ENCODE measurements around the gene WASF3.

- TF ChIP-seq CTCF (conservative IDR thresholded peaks at IDR 0.05) (no peak), ZFX (IDR thresholded peaks at IDR 0.05) (no peak)
Observed at GRCh38 chr13:26590951-26591350, 33.5 kb downstream of the WASF3 start.
